LNCaP clone FGC (cell line): ENCODE measurements around the gene PAPPA.

ENCODE experiments used
- DNase-seq: peaks from one replicate; pipeline ENCODE4 v3.0.0-alpha.2; 2011; ENCODE audit warnings: low read depth
- H3K4me3 ChIP-seq: 2 replicates; pipeline ENCODE4 v1.5.1; 2011; ENCODE audit warnings: mild to moderate bottlenecking, low read depth, low read length, control low read depth
- TF ChIP-seq, protein P1 (sequence below): IDR thresholded peaks from 2 replicates; pipeline ENCODE4 v1.5.1; 2012; ENCODE audit warnings: mild to moderate bottlenecking; ENCODE audit not compliant: control insufficient read depth, insufficient read depth; ENCODE audit errors: extremely low read depth

Gene PAPPA

DNA sequence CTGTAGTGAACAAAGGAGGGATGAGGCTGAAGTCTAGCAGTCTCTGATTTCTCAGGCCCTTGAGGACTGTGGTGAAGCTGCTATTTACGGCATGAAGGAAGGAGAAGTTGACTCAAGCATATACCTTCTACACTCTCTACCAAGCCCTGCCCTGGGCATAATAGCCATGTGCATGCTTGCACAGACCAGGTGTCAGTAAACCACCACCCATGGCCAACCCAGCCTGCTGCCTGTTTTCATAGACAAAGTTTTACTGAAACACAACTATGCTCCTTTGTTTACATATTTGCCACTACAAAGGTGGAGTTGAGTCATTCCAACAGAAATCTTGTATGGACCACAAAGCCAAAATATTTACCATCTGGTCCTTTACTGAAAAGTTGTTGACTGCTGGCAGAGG lies 126.9 kb downstream of the PAPPA start:
- DNase-seq, result no peak
- H3K4me3 ChIP-seq, result no peak overlapping the region
- TF ChIP-seq, protein P1, sequence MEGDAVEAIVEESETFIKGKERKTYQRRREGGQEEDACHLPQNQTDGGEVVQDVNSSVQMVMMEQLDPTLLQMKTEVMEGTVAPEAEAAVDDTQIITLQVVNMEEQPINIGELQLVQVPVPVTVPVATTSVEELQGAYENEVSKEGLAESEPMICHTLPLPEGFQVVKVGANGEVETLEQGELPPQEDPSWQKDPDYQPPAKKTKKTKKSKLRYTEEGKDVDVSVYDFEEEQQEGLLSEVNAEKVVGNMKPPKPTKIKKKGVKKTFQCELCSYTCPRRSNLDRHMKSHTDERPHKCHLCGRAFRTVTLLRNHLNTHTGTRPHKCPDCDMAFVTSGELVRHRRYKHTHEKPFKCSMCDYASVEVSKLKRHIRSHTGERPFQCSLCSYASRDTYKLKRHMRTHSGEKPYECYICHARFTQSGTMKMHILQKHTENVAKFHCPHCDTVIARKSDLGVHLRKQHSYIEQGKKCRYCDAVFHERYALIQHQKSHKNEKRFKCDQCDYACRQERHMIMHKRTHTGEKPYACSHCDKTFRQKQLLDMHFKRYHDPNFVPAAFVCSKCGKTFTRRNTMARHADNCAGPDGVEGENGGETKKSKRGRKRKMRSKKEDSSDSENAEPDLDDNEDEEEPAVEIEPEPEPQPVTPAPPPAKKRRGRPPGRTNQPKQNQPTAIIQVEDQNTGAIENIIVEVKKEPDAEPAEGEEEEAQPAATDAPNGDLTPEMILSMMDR, result no peak

DNA sequence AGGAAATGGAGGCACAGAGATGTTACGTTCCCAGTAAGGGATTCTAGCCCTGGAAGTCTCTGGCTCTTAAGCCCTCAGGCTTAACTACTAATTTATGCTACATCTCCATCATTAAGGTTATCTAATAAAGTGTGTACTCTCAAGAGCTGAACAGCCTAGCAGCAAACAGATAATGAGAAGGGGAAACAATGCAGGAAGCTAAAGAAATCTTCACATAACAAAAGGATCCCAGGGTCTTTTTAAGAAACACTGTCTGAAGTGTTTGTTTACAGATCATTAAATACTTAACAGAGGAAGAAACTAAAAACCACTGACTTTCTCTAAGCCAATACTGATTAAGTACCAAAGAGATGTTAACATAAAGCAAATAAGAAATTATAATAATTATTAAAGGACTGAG lies 129.0 kb downstream of the PAPPA start:
- TF ChIP-seq, protein P1, result no peak
- H3K4me3 ChIP-seq, result no peak overlapping the region
- DNase-seq, result no peak

DNA sequence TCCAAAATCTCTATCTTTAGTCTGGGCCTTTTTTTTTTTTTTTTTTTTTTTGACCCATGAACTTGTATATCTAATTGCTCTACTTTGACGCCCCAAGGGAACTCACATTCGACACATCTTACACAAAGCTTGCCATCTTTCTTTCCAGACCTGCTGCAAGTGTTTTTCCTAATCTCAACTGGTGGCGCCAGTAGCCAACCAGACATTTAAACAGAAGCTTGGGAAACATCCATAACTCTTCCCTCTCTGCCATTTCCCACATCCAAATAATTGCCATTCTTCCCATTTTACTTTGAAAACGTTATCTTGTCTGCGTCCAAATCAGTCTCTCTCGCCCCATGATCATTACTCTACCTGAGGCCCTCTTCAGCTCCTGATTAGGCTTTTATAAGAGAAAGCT lies 130.9 kb downstream of the PAPPA start:
- H3K4me3 ChIP-seq, result no peak overlapping the region
- TF ChIP-seq, protein P1, result 0 out of 2 replicates have a peak, but pooled peaks have one; percentile 16
- no peak for DNase-seq

DNA sequence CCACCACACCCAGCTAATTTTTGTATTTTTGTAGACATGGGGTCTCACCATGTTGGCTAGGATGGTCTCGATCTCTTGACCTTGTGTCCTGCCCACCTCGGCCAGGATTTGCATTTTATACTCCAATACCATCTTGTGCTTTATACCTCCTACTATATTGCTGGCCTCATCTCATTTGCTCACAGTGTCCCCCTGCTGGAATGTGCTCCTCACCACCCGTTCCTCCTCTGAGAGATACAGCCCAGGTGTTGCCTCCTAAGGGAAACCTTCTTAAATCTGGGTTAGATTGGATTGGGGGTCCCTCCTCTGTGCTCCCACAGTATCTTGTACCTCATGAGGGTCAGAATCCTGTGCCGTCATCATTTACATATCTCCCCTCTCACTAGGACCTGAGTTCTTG lies 131.7 kb downstream of the PAPPA start:
- DNase-seq, result no peak
- TF ChIP-seq, protein P1, result peak; percentile 32; the same call in 1 of the 2 replicates
- H3K4me3 ChIP-seq, result no peak overlapping the region

DNA sequence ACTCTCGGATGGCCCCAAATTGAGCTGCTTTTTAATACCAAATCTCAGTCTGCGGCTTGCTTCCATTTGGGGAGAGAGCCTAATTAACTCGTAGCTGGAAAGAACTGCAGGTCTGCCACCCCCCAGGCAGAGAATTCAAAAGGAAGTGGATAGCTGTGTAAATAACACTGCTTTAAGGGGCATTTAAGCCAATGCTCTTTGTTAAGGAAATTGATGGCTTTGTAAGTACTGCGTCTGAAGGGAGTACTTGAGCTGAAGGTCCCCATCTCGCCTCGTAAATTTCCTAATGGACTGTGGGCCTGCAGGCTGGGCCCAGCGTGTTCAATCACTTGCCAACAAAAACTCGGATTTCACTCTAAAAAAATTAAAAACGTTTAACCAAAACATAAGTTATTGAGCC lies 132.7 kb downstream of the PAPPA start:
- DNase-seq, result no peak
- H3K4me3 ChIP-seq, result no peak overlapping the region
- TF ChIP-seq, protein P1, result no peak

DNA sequence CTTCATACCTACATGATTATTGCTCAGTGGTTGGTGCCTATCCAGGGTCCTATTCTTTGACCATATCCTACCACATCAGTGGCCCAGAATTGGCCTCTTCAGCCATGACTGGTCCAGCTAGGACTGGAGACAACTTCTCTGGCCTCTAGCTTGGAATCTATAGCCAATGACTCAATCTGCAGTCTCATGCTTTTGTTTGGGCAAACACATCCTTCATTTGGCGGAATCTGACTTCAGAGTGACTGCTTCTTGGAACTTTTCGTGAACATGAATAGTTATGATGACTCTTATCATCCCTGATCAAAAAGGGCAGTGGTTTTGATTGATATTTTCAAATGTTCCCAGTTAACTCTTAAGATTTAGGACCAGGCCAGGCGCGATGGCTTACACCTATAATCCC lies 134.1 kb downstream of the PAPPA start:
- no peak overlapping the region for H3K4me3 ChIP-seq
- TF ChIP-seq, protein P1, result no peak
- DNase-seq, result no peak

DNA sequence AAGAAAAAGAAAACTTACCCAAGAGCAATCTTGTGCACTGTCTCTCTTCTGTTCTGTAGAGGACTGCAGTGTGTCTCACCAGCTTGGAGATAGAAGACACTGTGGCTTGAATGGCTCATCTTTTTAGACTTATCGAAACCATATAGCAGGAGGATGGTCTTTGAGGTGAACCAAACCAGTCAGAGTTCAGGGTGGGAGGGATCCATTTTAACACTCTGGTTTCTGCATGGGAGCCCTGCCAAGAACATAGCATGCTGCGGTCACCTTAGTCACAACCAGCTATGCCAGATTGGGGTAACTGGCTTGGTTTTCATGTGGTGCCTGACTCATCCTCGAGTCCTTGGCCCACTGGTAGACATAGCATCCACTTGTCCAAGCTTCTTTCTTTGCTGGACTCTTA lies 135.1 kb downstream of the PAPPA start:
- TF ChIP-seq, protein P1, result no peak
- no peak for DNase-seq
- H3K4me3 ChIP-seq, result no peak overlapping the region
